K562 treated with DMSO at 1 percent for 48 hours (cell line): ENCODE measurements around the gene PIGH. TPM values are rescaled to one million over a fixed set of nuclear protein-coding genes. Genes with fewer than 3 reads are reported as not detected.

Experiments
- total RNA-seq: library from RNA; unstranded; fragments of 300-600 nt; gene quantifications from 2 replicates; pipeline ENCODE4 v1.2.3, GENCODE V29; 2022; ENCODE audit warnings: low replicate concordance; ENCODE audit errors: extremely low read depth

Gene PIGH
- total RNA-seq: not detected in 2 replicates

GRCh38 chr14:67599698-67600561, at the start of gene PIGH:
Gene PIGH, minus strand, starts transcription at chr14:67600268. Its CDS starts 65 bp downstream, at chr14:67600203.

GRCh38 chr14:67619446-67620216, 19.6 kb upstream of the PIGH start, which contains the start of gene ARG2:
Gene ARG2, plus strand, starts transcription at chr14:67619920. Its CDS starts 58 bp downstream, at chr14:67619978.

Other genes with a start within 250 kb of the PIGH start
- not detected in 2 replicates for gene ATP6V1D, start 240.5 kb downstream of the PIGH start, total RNA-seq
- not detected in 2 replicates for gene EIF2S1, start 239.9 kb downstream of the PIGH start, total RNA-seq
- gene PLEK2, start 188.1 kb downstream of the PIGH start, total RNA-seq: not detected in 2 replicates
- not detected in 2 replicates for gene TMEM229B, start 111.5 kb downstream of the PIGH start, total RNA-seq
- not detected in 2 replicates for gene PLEKHH1, start 67.0 kb downstream of the PIGH start, total RNA-seq
- gene ARG2, start 19.7 kb upstream of the PIGH start, total RNA-seq: not detected in 2 replicates
- not detected in 2 replicates for gene VTI1B, start 74.4 kb upstream of the PIGH start, total RNA-seq
- not detected in 2 replicates for gene RDH11, start 95.5 kb upstream of the PIGH start, total RNA-seq
- not detected in 2 replicates for gene RDH12, start 101.6 kb upstream of the PIGH start, total RNA-seq
- gene ZFYVE26, start 216.3 kb upstream of the PIGH start, total RNA-seq: not detected in 2 replicates
- not detected in 2 replicates for gene RAD51B, start 219.5 kb upstream of the PIGH start, total RNA-seq